Breast epithelium (tissue), 4 donors: Measurements from ENCODE around the gene GIPC3. TPM values are rescaled to one million over a fixed set of nuclear protein-coding genes. Genes with fewer than 3 reads are reported as not detected.
A peak's percentile ranks its signal among the peaks of the same experiment; 100 is the strongest.
"Not testable (repeated sequence)": the region's sequence is repeated elsewhere in the genome, so short reads cannot be mapped to it uniquely, and the experiment has no call there.

Source experiments
- DNase-seq, 2 donors: peaks; one replicate each; pipeline ENCODE4 v3.0.0-alpha.2; 2019; ENCODE audit warnings: low spot score in 2 of 2
- H3K27ac ChIP-seq, 2 donors: fragments of 200-600 bp; sonication (generic) in 1 of 2; one replicate each; pipeline ENCODE4 v1.5.1; 2016 to 2019; ENCODE audit warnings: mild to moderate bottlenecking in 1 of 2
- H3K27me3 ChIP-seq, 2 donors: fragments of 200-600 bp; sonication (generic) in 1 of 2; one replicate each; pipeline versions ENCODE4 v1.5.1 to v1.6.0; 2017 to 2019; ENCODE audit warnings: control low read depth in 1 of 2, mild to moderate bottlenecking in 1 of 2
- H3K36me3 ChIP-seq: fragments of 200-600 bp; one replicate; pipeline ENCODE4 v1.5.1; 2019
- H3K4me1 ChIP-seq, 2 donors: fragments of 200-600 bp; sonication (generic); one replicate each; pipeline ENCODE4 v1.5.1; 2016 to 2019; ENCODE audit warnings: control low read depth in 1 of 2
- H3K4me3 ChIP-seq, 3 donors: fragments of 200-600 bp; sonication (generic); 1 replicate in 2 of 3; 2 replicates in 1 of 3; pipeline ENCODE4 v1.5.1; 2016 to 2019; ENCODE audit warnings: mild to moderate bottlenecking in 3 of 3, moderate library complexity in 2 of 3
- H3K9me3 ChIP-seq, 2 donors: fragments of 200-600 bp; sonication (generic) in 1 of 2; one replicate each; pipeline ENCODE4 v1.5.1; 2016 to 2019; ENCODE audit warnings: control low read depth in 1 of 2
- POLR2A ChIP-seq: fragments of 450-650 bp; IDR thresholded peaks from one replicate; pipeline ENCODE4 v1.6.1; 2016; ENCODE audit warnings: antibody characterized with exemption, mild to moderate bottlenecking, moderate library complexity
- POLR2AphosphoS5 ChIP-seq, 3 donors: sonication (generic); formaldehyde crosslinking; IDR thresholded peaks; one replicate each; pipeline ENCODE4 v1.6.1; 2017; ENCODE audit warnings: antibody characterized with exemption in 3 of 3
- intact Hi-C: fragments of 100-400 bp; cut with DNase I; formaldehyde crosslinking; loops from one replicate; pipeline ENCODE4 v1.15.1; 2023; ENCODE audit warnings: low total_unique reads
- total RNA-seq, 3 donors: library from RNA; depleted of rRNA; stranded (reverse); fragments of >200 nt; gene quantifications; one replicate each; pipeline ENCODE4 v1.1.0, GENCODE V29; 2016
- TF ChIP-seq, protein P1 (sequence below), 3 donors: fragments of 450-650 bp; IDR thresholded peaks; one replicate each; pipeline ENCODE4 v1.5.1; 2016 to 2017; ENCODE audit warnings: antibody characterized with exemption in 3 of 3, mild to moderate bottlenecking in 3 of 3, moderate library complexity in 3 of 3

The GIPC3 gene
- total RNA-seq, 3 donors from 2014 or later, result 0.29 to 0.66 (median 0.64) TPM

DNA sequence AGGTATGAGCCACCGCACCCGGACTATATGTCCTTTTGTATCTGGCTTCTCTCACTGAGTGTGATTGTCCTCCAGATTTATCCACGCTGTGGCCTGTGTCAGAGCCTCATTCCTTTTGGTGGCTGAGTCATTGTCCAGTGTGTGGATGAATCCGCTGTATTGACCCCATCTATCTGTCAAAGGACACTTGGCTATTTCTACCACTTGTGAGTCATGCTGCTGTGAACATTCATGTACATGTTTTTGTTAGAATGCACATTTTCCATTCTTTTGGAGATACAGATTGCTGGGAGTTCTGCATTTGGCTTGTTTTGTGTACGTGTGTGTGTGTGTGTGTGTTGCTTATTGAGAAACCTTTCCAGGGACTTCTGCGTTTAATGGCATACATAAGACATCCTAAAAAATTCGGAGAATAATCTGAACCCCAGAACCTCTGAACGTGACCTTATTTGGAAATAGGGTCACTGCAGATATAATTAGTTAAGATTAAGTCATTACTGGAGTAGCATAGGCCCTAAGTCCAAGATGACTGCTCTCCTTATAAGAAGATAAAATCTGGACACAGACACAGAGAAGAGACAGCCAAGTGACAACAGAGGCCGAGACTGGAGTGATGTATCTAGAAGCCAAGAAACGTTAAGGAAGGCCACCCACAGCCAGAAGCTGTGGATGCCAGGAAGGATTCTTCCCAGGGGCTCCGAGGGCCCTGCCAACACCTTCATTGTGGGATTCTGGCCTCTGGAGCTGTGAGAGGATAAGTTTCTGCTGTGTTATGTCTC is 4.9 kb upstream of the GIPC3 start:
- TF ChIP-seq, protein P1, sequence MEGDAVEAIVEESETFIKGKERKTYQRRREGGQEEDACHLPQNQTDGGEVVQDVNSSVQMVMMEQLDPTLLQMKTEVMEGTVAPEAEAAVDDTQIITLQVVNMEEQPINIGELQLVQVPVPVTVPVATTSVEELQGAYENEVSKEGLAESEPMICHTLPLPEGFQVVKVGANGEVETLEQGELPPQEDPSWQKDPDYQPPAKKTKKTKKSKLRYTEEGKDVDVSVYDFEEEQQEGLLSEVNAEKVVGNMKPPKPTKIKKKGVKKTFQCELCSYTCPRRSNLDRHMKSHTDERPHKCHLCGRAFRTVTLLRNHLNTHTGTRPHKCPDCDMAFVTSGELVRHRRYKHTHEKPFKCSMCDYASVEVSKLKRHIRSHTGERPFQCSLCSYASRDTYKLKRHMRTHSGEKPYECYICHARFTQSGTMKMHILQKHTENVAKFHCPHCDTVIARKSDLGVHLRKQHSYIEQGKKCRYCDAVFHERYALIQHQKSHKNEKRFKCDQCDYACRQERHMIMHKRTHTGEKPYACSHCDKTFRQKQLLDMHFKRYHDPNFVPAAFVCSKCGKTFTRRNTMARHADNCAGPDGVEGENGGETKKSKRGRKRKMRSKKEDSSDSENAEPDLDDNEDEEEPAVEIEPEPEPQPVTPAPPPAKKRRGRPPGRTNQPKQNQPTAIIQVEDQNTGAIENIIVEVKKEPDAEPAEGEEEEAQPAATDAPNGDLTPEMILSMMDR (IDR thresholded peaks at IDR 0.05), result no peak
- TF ChIP-seq POLR2AphosphoS5 (IDR thresholded peaks at IDR 0.05), result no peak
- no peak for TF ChIP-seq POLR2A
- peaks cover 0 to 5% of the 10 kb centered on the region in 2 donors for H3K27me3 ChIP-seq
- H3K9me3 ChIP-seq, result no peaks in the 10 kb centered on the region
- H3K27ac ChIP-seq, result peak overlapping the region in 1 of 2 donors; percentile 44
- intact Hi-C loops, result no loop called here
- DNase-seq, result no peak
- no peaks in the 10 kb centered on the region for H3K36me3 ChIP-seq
- H3K4me1 ChIP-seq, result no peaks in the 10 kb centered on the region
- H3K4me3 ChIP-seq, result no peak overlapping the region

DNA sequence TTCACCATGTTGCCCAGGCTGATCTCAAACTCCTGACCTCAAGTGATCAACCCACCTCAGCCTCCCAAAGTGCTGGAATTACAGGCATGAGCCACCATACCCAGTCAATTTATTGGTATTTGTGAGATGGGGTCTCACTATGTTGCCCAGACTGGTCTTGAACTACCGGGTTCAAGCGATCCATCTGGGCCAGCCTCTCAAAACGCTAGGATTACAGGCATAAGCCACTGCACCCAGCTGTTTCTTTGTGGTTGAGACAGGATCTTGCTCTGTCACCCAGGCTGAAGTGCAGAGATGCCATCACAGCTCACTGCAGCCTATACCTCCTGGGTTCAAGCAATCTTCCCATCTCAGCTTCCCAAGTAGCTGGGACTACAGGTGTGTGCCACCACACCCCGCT is 3.5 kb upstream of the GIPC3 start:
- H3K9me3 ChIP-seq, H3K27ac ChIP-seq, DNase-seq, H3K27me3 ChIP-seq, H3K36me3 ChIP-seq, H3K4me3 ChIP-seq, intact Hi-C loops, H3K4me1 ChIP-seq: not testable (repeated sequence)

- H3K27me3 ChIP-seq, H3K27ac ChIP-seq, H3K4me3 ChIP-seq, H3K9me3 ChIP-seq, intact Hi-C loops, H3K4me1 ChIP-seq, DNase-seq, H3K36me3 ChIP-seq: not testable (repeated sequence)
Measured at GRCh38 chr19:3584036-3584802, 1.1 kb upstream of the GIPC3 start.

GRCh38 chr19:3586127-3586626 is 899 bp downstream of the GIPC3 start:
- peaks cover 5 to 9% of the 10 kb centered on the region in 2 donors for H3K27me3 ChIP-seq
- H3K36me3 ChIP-seq, result no peaks in the 10 kb centered on the region
- H3K9me3 ChIP-seq, result no peaks in the 10 kb centered on the region
- H3K27ac ChIP-seq, result no peak overlapping the region
- intact Hi-C loops, result no loop called here
- TF ChIP-seq, protein P1 (IDR thresholded peaks at IDR 0.05), result peak in 2 of 3 donors; percentile 21 to 25
- no peak for TF ChIP-seq POLR2A
- no peaks in the 10 kb centered on the region for H3K4me1 ChIP-seq
- DNase-seq, result no peak
- H3K4me3 ChIP-seq, result peak overlapping the region; percentile 36 to 67 (median 41)

DNA sequence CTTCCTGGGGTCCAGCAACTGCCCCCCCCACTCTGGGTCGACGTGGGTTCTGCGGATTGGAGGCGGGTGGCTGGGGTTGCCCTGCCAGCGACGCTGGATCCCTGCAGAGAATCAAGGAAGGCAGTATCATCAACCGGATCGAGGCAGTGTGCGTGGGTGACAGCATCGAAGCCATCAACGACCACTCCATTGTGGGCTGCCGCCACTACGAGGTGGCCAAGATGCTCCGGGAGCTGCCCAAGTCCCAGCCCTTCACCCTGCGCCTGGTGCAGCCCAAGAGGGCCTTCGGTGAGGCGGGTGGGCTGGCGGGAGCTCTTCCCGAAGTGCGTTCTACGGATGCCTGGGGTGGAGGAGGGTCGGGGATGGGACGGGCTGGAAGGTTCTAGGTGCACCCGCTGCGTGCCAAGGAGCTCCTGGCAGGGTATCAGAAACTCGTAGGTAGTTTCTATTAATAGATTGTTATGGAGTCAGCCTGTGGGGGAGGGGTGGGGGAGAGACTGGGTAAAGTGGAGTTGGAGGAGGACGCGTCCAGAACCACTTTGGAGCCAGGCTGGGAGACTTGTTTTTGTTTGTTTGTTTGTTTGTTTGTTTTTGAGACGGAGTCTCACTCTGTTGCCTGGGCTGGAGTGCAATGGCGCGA is 1.5 kb downstream of the GIPC3 start:
- TF ChIP-seq POLR2A (no peak), POLR2AphosphoS5 (IDR thresholded peaks at IDR 0.05) (no peak)
- TF ChIP-seq, protein P1 (IDR thresholded peaks at IDR 0.05), result no peak
- DNase-seq, result no peak
- Histone ChIP-seq H3K4me1 (no peaks in the 10 kb centered on the region), H3K4me3 (no peak overlapping the region), H3K27me3 (peaks cover 5 to 9% of the 10 kb centered on the region in 2 donors), H3K27ac (no peak overlapping the region), H3K36me3 (no peaks in the 10 kb centered on the region), H3K9me3 (no peaks in the 10 kb centered on the region)
- intact Hi-C loops, result no loop called here
